Breast epithelium (tissue), 3 donors: ENCODE results near the gene EFCAB5.

Experiments used
- CTCF ChIP-seq, 3 donors: fragments of 450-650 bp; IDR thresholded peaks; one replicate each; pipeline ENCODE4 v1.5.1; 2016 to 2017; ENCODE audit warnings: antibody characterized with exemption in 3 of 3, mild to moderate bottlenecking in 3 of 3, moderate library complexity in 3 of 3
- POLR2A ChIP-seq: fragments of 450-650 bp; IDR thresholded peaks from one replicate; pipeline ENCODE4 v1.6.1; 2016; ENCODE audit warnings: antibody characterized with exemption, mild to moderate bottlenecking, moderate library complexity
- POLR2AphosphoS5 ChIP-seq, 3 donors: sonication (generic); formaldehyde crosslinking; IDR thresholded peaks; one replicate each; pipeline ENCODE4 v1.6.1; 2017; ENCODE audit warnings: antibody characterized with exemption in 3 of 3

DNA sequence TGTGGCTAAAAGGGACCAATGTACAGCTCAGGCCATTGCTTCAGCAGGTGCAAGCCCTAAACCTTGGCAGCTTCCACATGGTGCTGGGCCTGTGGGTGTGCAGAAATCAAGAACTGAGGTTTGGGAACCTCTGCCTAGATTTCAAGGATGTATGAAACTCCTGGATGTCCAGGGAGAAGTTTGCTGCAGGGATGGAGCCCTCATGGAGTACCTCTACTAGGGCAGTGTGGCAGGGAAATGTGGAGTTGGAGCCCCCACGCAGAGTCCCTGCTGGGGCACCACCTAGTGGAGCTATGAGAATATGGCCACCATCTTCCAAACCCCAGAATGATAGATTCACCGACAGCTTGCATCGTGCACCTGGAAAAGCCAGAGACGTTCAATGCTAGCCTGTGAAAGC, 13.0 kb downstream of the EFCAB5 start:
- TF ChIP-seq POLR2A (no peak), CTCF (IDR thresholded peaks at IDR 0.05) (no peak), POLR2AphosphoS5 (IDR thresholded peaks at IDR 0.05) (no peak)
